PC-9 (cell line): ENCODE measurements around the gene YWHAE.

ENCODE experiments used
- EZH2 ChIP-seq: fragments of 200-600 bp; sonication (generic); IDR thresholded peaks from 2 replicates; pipeline ENCODE4 v1.8.0; 2017; ENCODE audit warnings: antibody characterized with exemption, low read depth
- TF ChIP-seq, protein P1 (sequence below): fragments of 200-600 bp; sonication (generic); conservative IDR thresholded peaks from 2 replicates; pipeline ENCODE4 v1.6.1; 2017; ENCODE audit warnings: mixed run types, antibody characterized with exemption, mild to moderate bottlenecking, moderate library complexity

- TF ChIP-seq, protein P1, sequence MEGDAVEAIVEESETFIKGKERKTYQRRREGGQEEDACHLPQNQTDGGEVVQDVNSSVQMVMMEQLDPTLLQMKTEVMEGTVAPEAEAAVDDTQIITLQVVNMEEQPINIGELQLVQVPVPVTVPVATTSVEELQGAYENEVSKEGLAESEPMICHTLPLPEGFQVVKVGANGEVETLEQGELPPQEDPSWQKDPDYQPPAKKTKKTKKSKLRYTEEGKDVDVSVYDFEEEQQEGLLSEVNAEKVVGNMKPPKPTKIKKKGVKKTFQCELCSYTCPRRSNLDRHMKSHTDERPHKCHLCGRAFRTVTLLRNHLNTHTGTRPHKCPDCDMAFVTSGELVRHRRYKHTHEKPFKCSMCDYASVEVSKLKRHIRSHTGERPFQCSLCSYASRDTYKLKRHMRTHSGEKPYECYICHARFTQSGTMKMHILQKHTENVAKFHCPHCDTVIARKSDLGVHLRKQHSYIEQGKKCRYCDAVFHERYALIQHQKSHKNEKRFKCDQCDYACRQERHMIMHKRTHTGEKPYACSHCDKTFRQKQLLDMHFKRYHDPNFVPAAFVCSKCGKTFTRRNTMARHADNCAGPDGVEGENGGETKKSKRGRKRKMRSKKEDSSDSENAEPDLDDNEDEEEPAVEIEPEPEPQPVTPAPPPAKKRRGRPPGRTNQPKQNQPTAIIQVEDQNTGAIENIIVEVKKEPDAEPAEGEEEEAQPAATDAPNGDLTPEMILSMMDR: no peak
- TF ChIP-seq EZH2: no peak
Measured at GRCh38 chr17:1379930-1380313, 20.1 kb downstream of the YWHAE start.
